Stimulated activated CD8-positive, alpha-beta memory T cell treated with anti-CD3 and anti-CD28 coated beads, Interleukin-2, amount 100 ng/mL, for 1 hour (primary cell): ENCODE measurements around the gene CDCA5.
A peak's percentile ranks its signal among the peaks of the same experiment; 100 is the strongest.

Experiments used
- DNase-seq, 2 donors: peaks; one replicate each; pipeline ENCODE4 v3.0.0-alpha.2; 2020; ENCODE audit warnings: low read depth in 2 of 2

The CDCA5 gene, protein sequence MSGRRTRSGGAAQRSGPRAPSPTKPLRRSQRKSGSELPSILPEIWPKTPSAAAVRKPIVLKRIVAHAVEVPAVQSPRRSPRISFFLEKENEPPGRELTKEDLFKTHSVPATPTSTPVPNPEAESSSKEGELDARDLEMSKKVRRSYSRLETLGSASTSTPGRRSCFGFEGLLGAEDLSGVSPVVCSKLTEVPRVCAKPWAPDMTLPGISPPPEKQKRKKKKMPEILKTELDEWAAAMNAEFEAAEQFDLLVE

DNA sequence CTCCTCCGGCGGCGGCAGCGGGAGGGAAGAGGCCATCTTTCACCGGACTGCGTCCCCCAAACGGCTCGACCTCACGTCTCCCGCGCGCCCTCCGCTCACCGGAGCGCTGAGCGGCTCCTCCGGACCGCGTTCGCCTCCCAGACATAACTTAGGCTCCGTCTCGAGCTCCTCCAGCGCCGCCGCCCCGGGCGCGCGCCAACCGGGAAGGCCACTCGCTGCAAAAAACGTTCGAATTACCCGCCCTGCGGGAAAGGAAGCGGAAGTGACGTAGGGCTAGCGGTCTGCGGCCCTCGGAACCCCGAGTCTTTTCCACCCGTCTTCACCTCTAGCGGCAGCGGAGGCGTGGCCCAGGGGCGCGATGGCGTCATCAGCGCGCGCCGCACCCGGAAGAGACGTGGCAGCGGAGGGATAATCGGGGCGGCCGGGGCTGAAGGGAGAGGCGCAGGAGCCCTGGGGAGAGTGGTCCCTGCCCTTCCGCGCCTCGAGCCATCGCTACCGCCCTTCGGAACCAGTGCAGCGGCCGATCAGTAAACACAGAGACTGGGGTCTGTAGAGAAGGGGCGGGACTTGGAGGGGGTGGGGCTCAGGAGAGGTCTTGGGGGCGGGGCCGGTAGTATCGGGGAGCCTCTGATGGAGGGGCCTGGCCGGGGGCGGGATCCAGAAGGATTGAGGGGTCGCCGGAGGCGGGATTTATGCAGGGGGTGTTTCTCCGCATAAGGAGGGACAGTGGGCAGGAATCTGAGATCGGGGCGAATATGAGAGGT lies at the start of gene CDCA5, which contains the start of gene ZFPL1:
Gene CDCA5 (minus strand): TSS at position 207 of the 764 bp plus-strand sequence. CDS start 62 bp downstream, at position 145.
Gene ZFPL1 (plus strand): TSS at position 389 of the 764 bp plus-strand sequence. CDS start 477 bp downstream, outside the sequence.
- peak; percentile 91 for DNase-seq

DNA sequence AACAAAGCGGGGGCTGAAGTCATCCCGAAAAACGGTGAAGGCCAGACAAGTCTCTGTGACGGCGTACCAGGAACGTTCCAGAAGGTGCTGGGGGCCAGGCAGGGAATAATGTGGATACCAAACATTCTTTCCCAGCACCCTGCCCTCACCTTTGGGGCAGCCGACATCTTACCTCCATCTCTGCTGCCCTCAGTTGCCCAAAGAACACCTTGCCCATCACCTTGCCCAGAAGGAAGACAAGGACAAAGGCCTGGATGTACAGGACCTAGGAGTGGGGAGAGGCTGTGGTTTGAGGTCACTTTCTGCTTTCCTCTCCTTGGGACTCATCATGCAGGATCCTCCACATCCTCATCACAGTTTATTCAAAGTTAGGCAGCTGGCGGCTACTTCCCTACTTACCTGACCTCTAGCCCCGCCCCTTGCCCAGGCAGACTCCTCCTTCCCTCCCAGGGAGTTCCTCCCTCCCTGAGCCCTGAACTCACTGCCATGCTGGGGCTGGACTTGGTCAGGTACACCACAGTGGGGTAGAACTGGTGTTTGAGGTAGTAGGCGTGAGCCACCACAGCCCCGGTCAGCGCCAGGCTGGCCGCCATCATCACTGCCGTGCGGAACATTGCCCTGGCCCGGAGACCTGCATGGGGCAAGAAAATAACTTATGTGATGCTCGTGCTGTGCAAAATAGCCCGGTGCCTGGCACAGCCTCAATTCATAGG lies 49.3 kb upstream of the CDCA5 start:
- no peak for DNase-seq

DNA sequence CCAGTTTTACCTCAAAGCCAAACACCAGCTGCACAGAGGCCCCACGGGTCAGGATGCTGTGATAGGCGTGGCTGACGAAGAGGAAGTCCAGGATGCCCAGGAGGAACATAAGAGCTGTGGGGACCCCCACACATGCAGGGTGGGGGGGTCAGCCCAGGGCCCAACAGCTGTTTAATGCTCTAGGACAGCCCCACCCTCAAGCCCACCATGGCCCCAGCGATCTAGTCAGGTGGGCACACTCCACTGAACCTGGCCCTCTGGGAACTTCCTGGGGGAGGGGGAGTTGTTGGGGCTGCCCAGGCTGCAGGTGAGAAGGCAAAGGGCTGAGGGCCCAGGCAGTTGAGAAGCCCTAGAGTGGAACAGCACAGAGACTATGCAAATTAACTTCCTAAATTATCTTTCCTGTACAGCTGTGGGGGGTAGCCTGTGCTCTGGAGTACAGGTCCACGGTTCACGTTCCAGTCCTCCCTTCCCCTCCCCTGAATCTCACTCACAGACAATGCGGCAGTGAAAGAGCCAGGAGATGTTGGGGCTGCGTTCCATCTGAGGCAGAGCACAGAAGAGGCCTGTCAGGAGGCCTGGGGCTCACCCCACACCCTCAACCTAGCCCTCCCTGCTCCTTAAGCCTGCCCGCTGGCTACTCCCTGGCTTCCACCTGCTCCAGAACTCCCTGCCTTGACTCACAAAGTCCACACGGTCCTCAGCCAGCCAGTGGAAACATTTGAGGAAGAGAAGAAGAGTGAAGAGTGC lies 48.6 kb upstream of the CDCA5 start:
- no peak for DNase-seq

DNA sequence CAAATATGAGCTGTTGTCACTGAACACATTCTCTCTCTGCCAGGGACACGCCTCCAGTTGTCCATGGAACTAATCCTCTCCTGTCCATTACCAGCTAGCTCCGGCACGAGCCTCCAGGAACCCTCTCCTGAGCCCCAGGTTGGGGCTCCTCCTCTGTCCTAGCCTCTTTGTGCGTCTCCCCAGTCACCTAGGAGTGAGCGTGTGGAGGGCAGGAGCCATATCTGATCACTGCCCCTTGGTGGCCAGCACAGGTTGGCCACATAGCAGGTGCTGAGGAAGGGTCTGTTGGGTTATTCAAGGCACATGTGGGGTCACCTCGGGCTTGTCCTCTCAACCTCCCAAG lies 48.0 kb upstream of the CDCA5 start:
- DNase-seq, result no peak

DNA sequence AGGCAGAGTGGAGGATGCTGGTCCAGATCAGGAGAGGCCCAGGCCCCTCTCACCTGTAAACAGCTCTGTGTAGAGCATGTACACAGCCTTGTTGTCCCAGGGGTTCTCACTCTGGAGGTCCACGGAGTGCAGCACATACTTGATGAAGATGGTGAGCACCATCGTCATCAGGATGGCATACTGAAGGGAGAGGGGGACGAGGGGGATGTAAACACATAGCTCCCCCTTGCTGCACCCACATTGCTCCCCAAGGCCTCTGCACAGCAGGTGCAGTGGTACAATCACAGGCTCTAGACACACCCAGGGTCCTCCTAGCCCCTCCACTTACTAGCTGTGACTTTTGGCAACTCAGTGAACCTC lies 47.6 kb upstream of the CDCA5 start:
- DNase-seq, result no peak

DNA sequence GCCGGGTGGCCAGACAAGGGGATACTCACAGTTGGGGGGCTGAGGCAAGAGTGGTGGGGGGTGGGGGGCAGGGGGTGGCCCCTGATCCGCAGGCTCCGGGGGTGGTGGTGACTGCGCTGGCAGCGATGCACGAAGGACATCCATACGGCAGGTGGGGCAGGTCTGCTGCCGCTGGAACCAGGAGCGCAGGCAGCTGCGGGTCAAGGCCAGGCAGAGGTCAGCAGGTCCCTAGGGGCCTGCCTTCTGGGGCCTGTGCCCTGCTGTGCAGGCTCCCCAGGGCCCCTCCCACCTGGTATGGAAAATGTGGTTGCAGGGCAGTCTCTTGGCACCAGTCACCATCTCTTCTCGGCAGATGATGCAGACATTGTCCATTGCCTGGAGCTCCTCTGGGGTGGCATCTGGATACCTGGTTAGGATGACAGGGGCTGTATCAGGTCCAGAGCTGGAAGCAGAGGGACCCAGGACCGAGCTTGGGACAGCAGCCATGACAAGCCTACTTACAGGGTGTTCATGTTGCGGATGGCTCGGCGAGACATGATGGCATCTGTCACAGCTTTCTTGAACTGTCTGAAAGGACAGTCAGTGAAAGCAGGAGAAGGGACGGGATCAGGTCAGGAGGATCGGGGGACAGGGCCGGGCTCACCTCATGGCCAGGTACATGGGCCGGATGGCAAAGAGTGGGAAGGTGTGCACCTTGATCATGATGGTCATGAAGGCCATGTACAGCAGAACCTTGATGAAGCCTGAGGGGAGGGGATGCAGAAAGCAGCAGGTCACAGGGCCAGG lies 47.0 kb upstream of the CDCA5 start:
- DNase-seq, result no peak

DNA sequence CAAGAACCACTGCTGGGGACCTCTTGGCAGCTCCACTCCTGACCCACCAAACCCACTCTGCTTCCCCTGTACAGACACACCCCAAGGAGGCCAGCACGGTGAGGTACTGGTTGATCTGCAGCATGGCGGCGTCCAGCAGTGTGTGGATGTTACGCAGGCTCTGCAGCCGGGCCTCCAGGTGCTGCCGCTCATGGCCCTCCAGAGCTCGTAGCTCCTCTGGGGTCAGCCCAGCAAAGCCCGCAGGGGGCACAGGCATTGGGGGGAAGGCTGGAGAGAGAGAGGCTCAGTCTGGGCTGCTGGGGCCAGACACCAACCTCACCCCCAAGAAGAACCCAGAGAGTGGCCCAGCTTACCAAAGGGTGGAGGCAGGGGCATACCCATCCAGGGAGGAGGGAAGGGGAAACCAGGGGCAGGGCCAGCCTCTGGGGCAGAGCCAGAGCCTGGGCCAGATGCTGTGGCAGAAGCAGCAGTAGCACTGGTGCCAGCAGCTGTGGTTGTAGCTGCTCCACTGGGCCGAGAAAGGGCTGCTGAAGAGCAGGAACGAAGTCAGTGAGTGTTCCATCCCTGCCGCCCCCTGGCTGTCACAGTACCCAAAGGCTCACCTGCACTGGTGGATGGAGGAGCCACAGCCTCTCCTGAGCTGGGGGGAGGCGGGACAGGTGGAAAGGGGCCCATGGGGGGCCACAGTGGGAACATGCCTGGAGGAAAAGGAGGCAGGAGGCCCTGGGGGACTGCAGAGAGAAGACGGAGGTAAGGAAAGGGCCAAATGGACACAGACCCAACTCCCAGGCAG lies 46.0 kb upstream of the CDCA5 start:
- no peak for DNase-seq

DNA sequence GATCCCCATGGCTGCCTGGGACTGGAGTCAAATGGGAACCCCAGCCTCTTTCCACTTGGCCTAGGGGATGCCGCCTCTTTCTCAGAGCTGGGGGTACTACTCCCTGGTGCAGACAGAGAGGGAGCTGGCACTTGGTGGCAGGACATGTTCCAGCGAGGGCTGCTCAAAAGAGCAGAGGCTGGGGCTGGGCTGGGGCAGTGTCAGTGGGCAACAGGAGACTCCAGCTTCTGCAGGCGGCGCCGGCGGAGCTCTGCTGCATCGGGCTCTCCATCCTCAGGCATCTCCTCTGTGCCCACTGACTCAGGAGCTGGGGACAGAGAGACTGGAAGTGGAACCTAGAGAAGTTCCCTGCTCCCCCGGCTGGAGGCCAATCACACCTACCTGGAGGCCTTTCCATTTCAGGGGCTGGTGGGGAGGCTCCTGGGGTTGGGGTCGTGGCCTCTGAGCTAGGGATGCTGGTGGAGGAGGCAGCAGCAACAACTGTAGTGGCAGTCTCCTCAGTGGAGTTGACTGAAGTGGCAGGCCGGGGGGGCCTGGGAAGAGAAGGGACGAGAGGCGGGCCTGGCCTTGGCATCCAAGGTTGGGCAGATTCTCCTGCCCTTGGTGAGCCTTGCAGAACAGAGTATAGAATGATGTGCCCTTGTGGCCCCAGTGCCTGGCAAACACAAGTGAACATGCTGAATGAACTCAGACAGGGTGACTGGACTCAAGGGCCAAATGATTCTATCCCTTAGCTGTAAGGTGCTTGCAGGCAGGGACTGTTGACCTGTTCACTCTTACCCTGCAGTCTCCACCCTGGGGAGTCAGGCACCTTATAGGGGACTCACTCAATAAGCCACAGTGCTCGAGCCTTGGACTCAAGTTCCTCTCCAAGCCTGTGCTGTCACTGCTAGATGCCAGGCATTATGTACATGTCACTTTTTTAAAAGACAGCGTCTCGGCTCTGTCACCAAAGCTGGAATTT lies 44.6 kb upstream of the CDCA5 start:
- DNase-seq, result no peak

DNA sequence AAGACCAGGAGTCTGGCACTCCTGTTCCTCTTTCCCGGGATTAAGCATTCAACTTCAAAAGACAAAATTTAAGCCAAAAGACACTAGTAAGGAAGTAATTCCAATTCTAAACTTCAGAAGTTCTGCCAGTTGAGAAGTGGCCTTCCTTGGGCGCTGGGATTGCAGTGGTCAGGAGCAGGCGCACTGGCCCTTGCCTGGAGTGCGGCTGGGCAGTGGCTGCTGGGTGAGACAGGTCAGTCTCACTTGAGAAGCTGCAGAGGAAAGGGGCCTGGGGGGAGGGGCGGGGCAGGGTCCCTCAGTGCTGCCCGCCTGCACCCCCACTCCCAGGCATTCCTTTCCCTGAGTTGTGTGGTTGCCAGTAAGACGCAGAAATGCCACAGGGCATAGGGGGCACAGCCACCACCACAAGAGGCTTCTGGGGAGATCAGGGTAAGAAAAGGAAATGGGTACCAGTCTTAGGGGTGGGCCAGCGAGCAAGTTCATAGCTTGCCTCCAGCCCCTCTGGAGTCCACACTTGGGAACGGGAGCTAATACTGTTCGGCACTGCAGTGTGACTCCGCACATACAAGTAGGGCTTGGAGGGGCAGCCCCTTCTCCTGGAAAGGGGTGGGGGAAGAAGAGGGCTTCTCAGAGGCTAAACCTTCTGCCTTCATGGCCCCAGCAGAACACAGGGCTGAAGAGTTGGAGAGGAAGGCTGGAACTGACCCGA lies 43.8 kb upstream of the CDCA5 start:
- DNase-seq, result no peak

DNA sequence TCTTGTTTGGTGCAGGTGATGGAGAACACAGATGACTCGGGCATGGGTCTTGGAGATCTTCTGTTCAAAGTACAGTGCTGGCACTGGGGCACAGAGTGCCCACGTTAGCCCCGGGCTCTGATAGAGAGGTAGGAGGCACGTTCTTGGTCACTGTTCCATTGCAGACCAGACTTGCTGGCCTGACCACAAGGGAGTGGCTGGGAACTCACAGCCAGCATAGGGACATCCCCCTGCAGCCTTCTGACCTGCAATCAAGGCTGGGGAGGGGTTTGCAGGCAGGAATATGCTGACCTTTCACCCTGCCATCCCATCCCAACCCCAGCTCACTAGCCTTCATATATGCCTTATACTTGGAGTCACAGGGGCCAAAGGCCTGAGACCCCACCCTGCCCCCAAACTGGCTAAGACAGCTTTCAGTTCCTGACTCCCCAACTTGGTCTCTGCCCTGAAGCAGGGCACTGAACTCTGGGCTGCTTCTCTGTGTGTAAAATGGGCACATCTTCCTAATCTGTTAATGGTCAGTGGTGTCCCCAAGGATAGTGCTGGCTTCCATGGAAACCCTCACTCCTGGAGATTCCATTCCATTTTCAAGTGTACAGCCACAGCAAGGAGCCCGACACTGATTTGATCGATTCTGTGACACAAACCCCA lies 42.9 kb upstream of the CDCA5 start:
- DNase-seq, result no peak

DNA sequence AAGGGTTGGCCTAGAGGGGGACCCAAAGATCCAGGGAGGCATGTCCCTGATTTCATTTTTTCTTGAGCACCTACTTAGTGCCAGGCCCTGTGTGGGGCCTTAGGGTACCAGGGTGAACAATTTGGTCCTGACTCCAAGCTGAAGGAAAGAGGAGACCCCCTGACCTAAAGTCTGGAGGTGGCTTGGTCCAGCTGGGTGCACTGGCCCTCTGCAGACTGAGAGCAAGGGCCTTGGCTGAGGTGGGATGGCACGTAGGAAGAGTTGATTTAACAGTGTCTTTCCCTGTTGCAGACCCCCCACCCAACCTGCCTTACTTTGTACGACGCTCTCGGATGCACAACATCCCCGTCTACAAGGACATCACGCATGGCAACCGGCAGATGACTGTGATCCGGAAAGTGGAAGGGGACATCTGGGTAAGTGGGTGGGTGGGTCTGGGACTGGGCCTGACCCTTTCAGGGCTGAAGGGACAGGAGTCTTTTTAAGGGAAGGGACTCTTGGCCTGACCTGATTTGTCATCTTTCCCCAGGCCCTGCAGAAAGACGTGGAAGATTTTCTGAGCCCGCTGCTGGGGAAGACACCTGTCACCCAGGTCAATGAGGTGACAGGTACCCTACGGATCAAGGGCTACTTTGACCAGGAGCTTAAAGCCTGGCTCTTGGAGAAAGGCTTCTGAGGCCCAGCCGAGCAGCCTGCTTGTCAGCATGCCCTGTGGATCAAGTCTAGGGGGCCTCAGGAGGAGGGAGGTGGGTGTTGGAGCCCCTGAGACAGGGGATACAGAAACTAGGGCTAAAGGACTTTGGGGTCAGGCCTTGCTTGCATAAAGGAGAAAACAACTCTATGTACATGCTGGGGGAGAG lies 41.6 kb upstream of the CDCA5 start:
- DNase-seq, result no peak

DNA sequence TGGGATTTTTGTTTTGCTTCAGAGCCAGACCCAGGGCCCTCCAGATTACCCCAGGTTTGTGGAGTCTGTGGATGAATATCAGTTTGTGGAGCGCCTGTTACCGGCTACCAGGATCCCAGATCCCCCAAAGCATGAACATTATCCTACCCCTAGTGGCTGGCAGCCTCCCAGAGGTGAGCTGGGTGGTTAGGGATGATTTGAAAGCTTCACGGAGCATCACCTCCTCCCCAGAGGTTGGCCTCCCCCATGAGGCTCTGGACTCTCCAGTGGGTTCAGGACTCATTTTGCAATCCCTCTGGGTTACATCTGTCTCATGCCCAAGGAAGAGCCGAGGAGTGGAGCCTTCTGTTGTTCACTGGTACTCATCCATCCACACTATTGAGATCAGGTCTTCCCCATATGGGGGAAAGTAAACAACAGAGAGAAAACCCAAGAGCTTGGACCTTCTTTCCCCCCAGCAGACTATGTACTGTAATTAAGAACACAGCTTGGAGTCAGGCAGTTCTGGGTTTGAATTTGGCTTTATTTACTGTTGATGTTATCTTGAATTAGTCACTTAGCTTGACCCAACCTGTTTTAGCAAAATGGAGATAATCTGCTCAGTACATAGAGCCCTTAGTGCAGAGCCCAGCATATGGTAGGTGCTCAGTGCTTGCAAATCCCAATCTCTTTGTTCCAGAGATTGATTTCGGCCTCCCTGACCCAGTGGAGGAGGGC lies 40.8 kb upstream of the CDCA5 start:
- no peak for DNase-seq

DNA sequence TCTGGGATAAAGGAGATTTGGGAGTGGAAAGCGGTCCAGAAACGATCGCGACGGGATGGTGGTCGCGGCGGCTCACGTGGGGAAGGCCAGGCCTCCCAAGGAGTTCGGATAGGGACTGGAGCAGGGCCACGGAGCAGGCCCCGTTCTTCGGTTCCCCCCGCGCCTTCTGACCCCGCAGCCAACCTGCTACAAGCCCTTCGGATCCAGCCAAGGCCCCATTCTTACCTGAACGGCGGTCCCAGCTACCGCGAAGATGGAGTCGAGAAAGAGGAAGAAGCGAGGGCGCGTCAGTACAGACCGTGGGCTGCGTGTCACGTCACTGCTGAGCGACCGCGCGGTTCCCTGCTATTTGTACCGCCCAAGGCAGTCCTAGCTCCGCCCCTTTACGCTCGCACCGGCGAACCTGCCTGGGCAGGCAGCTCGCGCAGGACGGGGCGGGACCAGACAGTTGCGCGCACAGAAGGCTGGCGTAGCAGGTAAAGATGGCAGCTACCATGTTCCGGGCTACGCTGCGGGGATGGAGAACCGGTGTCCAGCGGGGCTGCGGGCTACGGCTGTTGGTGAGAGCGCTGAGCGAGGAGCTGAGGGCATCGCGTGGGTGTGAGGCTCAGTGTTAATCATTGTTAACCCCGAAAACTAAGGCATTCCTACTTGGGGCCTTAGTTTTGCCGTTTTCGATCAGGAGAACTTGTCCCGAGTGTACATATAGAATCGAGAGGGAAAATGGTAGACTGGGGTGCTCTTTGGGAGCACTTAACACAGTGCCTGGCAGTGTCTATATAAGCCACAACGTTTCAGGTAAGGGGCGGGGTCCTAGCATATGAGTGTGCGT lies 38.2 kb upstream of the CDCA5 start, which contains the start of the genes FAU and MRPL49:
Gene FAU (minus strand): TSS at position 270 of the 832 bp plus-strand sequence. CDS start 321 bp downstream, outside the sequence.
Gene MRPL49 (plus strand): TSS at position 457 of the 832 bp plus-strand sequence. CDS start 26 bp downstream, at position 483.
- peak; percentile 98 for DNase-seq

DNA sequence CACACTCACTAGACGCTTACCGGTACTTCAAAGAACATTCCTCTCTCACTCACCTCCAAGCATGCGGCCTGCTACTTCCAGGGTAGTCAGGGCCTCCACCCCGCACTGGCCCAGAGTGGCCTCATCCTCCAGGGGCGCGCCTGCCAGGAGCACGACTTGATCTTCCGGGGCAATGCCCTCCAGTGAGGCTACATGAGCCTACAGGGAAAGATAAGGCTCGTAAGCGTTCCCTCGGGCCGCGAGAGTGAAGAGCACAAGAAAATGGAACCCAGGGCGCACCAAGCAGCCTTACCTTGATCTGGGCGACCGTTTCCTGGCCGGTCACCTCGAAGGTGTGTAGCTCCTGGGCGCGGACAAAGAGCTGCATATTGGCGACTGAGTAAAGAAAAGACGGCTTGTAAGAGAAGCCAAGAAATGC lies 37.6 kb upstream of the CDCA5 start:
- DNase-seq, result no peak

DNA sequence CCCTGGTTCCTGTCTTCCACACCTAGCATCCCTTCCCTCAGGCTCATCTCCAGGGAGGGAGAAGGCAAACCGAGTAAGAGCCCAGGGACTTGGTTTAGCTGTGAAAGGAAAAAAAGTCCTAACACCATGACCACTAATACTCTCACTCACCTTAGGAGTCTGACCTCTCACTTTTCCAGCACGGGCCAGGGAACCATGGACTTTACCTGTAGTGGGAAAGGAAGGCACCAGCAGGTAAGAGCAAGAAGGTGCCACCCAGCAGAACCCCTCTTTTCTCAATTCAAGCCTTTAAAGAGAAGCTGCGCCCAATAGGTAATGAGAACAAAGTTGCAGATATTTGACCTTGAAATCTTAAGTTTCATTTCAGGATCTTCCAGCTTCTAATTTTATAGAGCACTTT lies 37.0 kb upstream of the CDCA5 start:
- no peak for DNase-seq
